NB4 (cell line): Measurements from ENCODE around the gene SEMA5A.

ENCODE experiments used
- DNase-seq: peaks from one replicate; pipeline ENCODE4 v3.0.0; 2010; ENCODE audit warnings: low read depth
- H3K4me3 ChIP-seq: one replicate; pipeline ENCODE4 v1.5.1; 2011; ENCODE audit warnings: mild to moderate bottlenecking, low read depth, low read length, moderate library complexity
- CTCF ChIP-seq: IDR thresholded peaks from one replicate; pipeline ENCODE4 v1.5.1; 2012; ENCODE audit warnings: low read depth, low read length
- MAX ChIP-seq: IDR thresholded peaks from 2 replicates; pipeline ENCODE4 v1.6.1; 2011; ENCODE audit warnings: low read depth, low read length
- MYC ChIP-seq: IDR thresholded peaks from 2 replicates; pipeline ENCODE4 v1.6.1; 2011; ENCODE audit warnings: low read depth, low read length
- POLR2A ChIP-seq: IDR thresholded peaks from 2 replicates; pipeline ENCODE4 v1.6.1; 2011; ENCODE audit warnings: mild to moderate bottlenecking; ENCODE audit not compliant: insufficient read length; ENCODE audit errors: extremely low read depth

Gene SEMA5A

GRCh38 chr5:9222054-9222976, 323.6 kb downstream of the SEMA5A start:
- H3K4me3 ChIP-seq, result no peak overlapping the region
- no peak for DNase-seq
- TF ChIP-seq MAX (no peak), CTCF (no peak), MYC (no peak), POLR2A (no peak)

- DNase-seq, result no peak
- no peak overlapping the region for H3K4me3 ChIP-seq
- no peak for TF ChIP-seq POLR2A
- TF ChIP-seq MAX, result no peak
- no peak for TF ChIP-seq MYC
- TF ChIP-seq CTCF, result no peak
These were observed 327.5 kb downstream of the SEMA5A start for GRCh38 chr5:9218358-9218757.

GRCh38 chr5:9212605-9213004, 333.3 kb downstream of the SEMA5A start:
- no peak for TF ChIP-seq CTCF
- no peak for TF ChIP-seq POLR2A
- no peak for TF ChIP-seq MAX
- TF ChIP-seq MYC, result no peak
- no peak overlapping the region for H3K4me3 ChIP-seq
- no peak for DNase-seq

- no peak overlapping the region for H3K4me3 ChIP-seq
- no peak for TF ChIP-seq MAX
- TF ChIP-seq CTCF, result no peak
- TF ChIP-seq MYC, result no peak
- no peak for TF ChIP-seq POLR2A
- DNase-seq, result peak; percentile 38
These were observed 335.9 kb downstream of the SEMA5A start for GRCh38 chr5:9209846-9210492.

GRCh38 chr5:9207817-9208418, 338.0 kb downstream of the SEMA5A start:
- DNase-seq, result peak; percentile 66
- H3K4me3 ChIP-seq, result no peak overlapping the region
- no peak for TF ChIP-seq MYC
- TF ChIP-seq MAX, result no peak
- TF ChIP-seq CTCF, result no peak
